HepG2 (cell line): Measurements from ENCODE around the gene PHF5A. TPM values are rescaled to one million over a fixed set of nuclear protein-coding genes. Genes with fewer than 3 reads are reported as not detected.

Experiments used
- ATF7-NPFF ChIP-seq: sonication (generic); formaldehyde crosslinking; IDR thresholded peaks from 2 replicates; pipeline ENCODE4 v1.8.1; 2023; ENCODE audit warnings: mild to moderate bottlenecking, low read depth, missing genetic modification reagents, moderate library complexity
- CCDC6 ChIP-seq: sonication (generic); formaldehyde crosslinking; IDR thresholded peaks from 2 replicates; pipeline ENCODE4 v1.8.1; 2022; ENCODE audit warnings: mild to moderate bottlenecking, missing genetic modification reagents, moderate library complexity
- CHD2 ChIP-seq: IDR thresholded peaks from 2 replicates; pipeline ENCODE4 v1.6.1; 2011; ENCODE audit warnings: low read depth, low read length, improper control_type of control experiment
- DMAP1 ChIP-seq: IDR thresholded peaks from 2 replicates; pipeline ENCODE4 v1.6.1; 2016
- ELK4 ChIP-seq: sonication (generic); formaldehyde crosslinking; IDR thresholded peaks from 2 replicates; pipeline ENCODE4 v1.9.0; 2021; ENCODE audit warnings: missing genetic modification reagents, borderline replicate concordance
- ERF ChIP-seq: IDR thresholded peaks from 2 replicates; pipeline ENCODE4 v1.6.1; 2018; ENCODE audit warnings: missing biosample characterization, missing genetic modification reagents
- HINFP ChIP-seq: sonication (generic); formaldehyde crosslinking; IDR thresholded peaks from 2 replicates; pipeline ENCODE4 v1.4.0; 2020; ENCODE audit warnings: low read depth, mild to moderate bottlenecking, missing genetic modification reagents
- HIVEP1 ChIP-seq: sonication (generic); formaldehyde crosslinking; IDR thresholded peaks from 2 replicates; pipeline ENCODE4 v1.4.0; 2020; ENCODE audit warnings: mild to moderate bottlenecking, missing genetic modification reagents
- IRF2 ChIP-seq: IDR thresholded peaks from 2 replicates; pipeline ENCODE4 v1.6.1; 2018; ENCODE audit warnings: missing genetic modification reagents, missing compliant biosample characterization
- KDM2A ChIP-seq: sonication (generic); formaldehyde crosslinking; IDR thresholded peaks from 2 replicates; pipeline ENCODE4 v1.4.0; 2020; ENCODE audit warnings: low read depth, missing genetic modification reagents, borderline replicate concordance
- KDM4B ChIP-seq: sonication (generic); formaldehyde crosslinking; IDR thresholded peaks from 2 replicates; pipeline ENCODE4 v1.4.0; 2020; ENCODE audit warnings: missing genetic modification reagents
- KLF6 ChIP-seq: IDR thresholded peaks from 2 replicates; pipeline ENCODE4 v1.8.0; 2016; ENCODE audit warnings: missing biosample characterization, missing genetic modification reagents
- MAFF ChIP-seq: IDR thresholded peaks from 2 replicates; pipeline ENCODE4 v1.6.1; 2011; ENCODE audit warnings: low read depth, low read length, improper control_type of control experiment
- SMAD1 ChIP-seq: sonication (generic); formaldehyde crosslinking; IDR thresholded peaks from 2 replicates; pipeline ENCODE4 v1.4.0; 2020; ENCODE audit warnings: missing genetic modification reagents, low read depth, mild to moderate bottlenecking, borderline replicate concordance
- STAG1 ChIP-seq: sonication (generic); formaldehyde crosslinking; IDR thresholded peaks from 2 replicates; pipeline ENCODE4 v1.4.0; 2020; ENCODE audit warnings: missing genetic modification reagents
- TFDP2 ChIP-seq: sonication (generic); formaldehyde crosslinking; IDR thresholded peaks from 2 replicates; pipeline ENCODE4 v1.4.0; 2020; ENCODE audit warnings: missing genetic modification reagents
- ZMYM2 ChIP-seq: sonication (generic); formaldehyde crosslinking; IDR thresholded peaks from 2 replicates; pipeline ENCODE4 v1.8.0; 2022; ENCODE audit warnings: mild to moderate bottlenecking, missing genetic modification reagents
- ZNF430 ChIP-seq: sonication (generic); formaldehyde crosslinking; IDR thresholded peaks from 2 replicates; pipeline ENCODE4 v1.9.0; 2021; ENCODE audit warnings: mild to moderate bottlenecking, missing genetic modification reagents
- ZNF501 ChIP-seq: sonication (generic); formaldehyde crosslinking; IDR thresholded peaks from 2 replicates; pipeline ENCODE4 v1.5.1; 2020; ENCODE audit warnings: mild to moderate bottlenecking, moderate library complexity, missing genetic modification reagents
- ZNF616 ChIP-seq: sonication (generic); formaldehyde crosslinking; IDR thresholded peaks from 2 replicates; pipeline ENCODE4 v1.5.0; 2020; ENCODE audit warnings: low read depth, mild to moderate bottlenecking, missing genetic modification reagents
- ZNF724P ChIP-seq: sonication (generic); formaldehyde crosslinking; IDR thresholded peaks from 2 replicates; pipeline ENCODE4 v1.8.0; 2022; ENCODE audit warnings: missing genetic modification reagents, borderline replicate concordance
- ZNF772 ChIP-seq: sonication (generic); formaldehyde crosslinking; IDR thresholded peaks from 2 replicates; pipeline ENCODE4 v1.5.0; 2020; ENCODE audit warnings: mild to moderate bottlenecking, missing genetic modification reagents
- ZSCAN5A ChIP-seq: sonication (generic); formaldehyde crosslinking; IDR thresholded peaks from 2 replicates; pipeline ENCODE4 v1.8.0; 2022; ENCODE audit warnings: mild to moderate bottlenecking, missing genetic modification reagents, borderline replicate concordance
- polyA plus RNA-seq, 8 experiments: library from polyadenylated mRNA; depleted of rRNA in 3 of 8; stranded (reverse) in 7 of 8; unstranded in 1 of 8; fragments of >200 nt; fragmentation: Illumina TruSeq in 4 of 8; extraction: Trizol in 4 of 8; gene quantifications; 2 replicates each; pipeline versions ENCODE4 v1.2.1 to v1.2.3, GENCODE V29; 2011 to 2016; ENCODE audit warnings: low read depth in 4 of 8, missing spikeins in 1 of 8, mixed read lengths in 1 of 8; ENCODE audit not compliant: insufficient read depth in 1 of 8
- total RNA-seq, 5 experiments: library from RNA; depleted of rRNA; stranded (reverse); fragments of >200 nt; fragmentation: Illumina TruSeq; extraction: Trizol; gene quantifications; 2 replicates each; pipeline ENCODE4 v1.2.3, GENCODE V29; 2016; ENCODE audit warnings: low read depth in 1 of 5

PHF5A gene
- total and polyA plus RNA-seq, 2 of the 13 experiments (the other 11 are each of a cell fraction or from before 2014, with no cell fraction given): 56.6 to 105 TPM

- TF ChIP-seq ELK4: no peak
- TF ChIP-seq TFDP2 (CRISPR knock-in tag): peak; percentile 80
- no peak; the same call in 1 of the 2 replicates for TF ChIP-seq ZNF430 (CRISPR knock-in tag)
- no peak for TF ChIP-seq HIVEP1
- TF ChIP-seq ATF7-NPFF (CRISPR knock-in tag): no peak
- TF ChIP-seq KDM2A (CRISPR knock-in tag): peak; percentile 74; the same call in 1 of the 2 replicates
- no peak; the same call in 1 of the 2 replicates for TF ChIP-seq KDM4B (CRISPR knock-in tag)
- TF ChIP-seq KLF6 (CRISPR knock-in tag): peak; percentile 86; the same call in 1 of the 2 replicates
- peak; percentile 10; the same call in 1 of the 2 replicates for TF ChIP-seq ERF (CRISPR knock-in tag)
- TF ChIP-seq ZNF772 (CRISPR knock-in tag): no peak
- TF ChIP-seq MAFF: peak; percentile 5; the same call in 1 of the 2 replicates
- no peak for TF ChIP-seq SMAD1 (CRISPR knock-in tag)
- TF ChIP-seq STAG1: no peak; the same call in 1 of the 2 replicates
- TF ChIP-seq CHD2: peak; percentile 91
- TF ChIP-seq ZMYM2 (CRISPR knock-in tag): no peak
- TF ChIP-seq HINFP: no peak
- TF ChIP-seq ZSCAN5A (CRISPR knock-in tag): no peak
- no peak for TF ChIP-seq ZNF616 (CRISPR knock-in tag)
- peak; percentile 78; the same call in 1 of the 2 replicates for TF ChIP-seq ZNF501 (CRISPR knock-in tag)
- peak; percentile 83; the same call in 1 of the 2 replicates for TF ChIP-seq DMAP1 (CRISPR knock-in tag)
- TF ChIP-seq ZNF724P (CRISPR knock-in tag): no peak; the same call in 1 of the 2 replicates
- TF ChIP-seq IRF2: peak; percentile 53
- TF ChIP-seq CCDC6 (CRISPR knock-in tag): peak; percentile 51; the same call in 1 of the 2 replicates
Measured at GRCh38 chr22:41468381-41469217, at the start of gene PHF5A, which contains the start of gene ACO2 (continued).
